ENCODE measurements around the gene PLA2G4A. TPM values are rescaled to one million over a fixed set of nuclear protein-coding genes. Genes with fewer than 3 reads are reported as not detected.

The PLA2G4A gene
- 0.98 and 1.0 TPM in 2 replicates for total RNA-seq (2014; rRNA removed; shearing (Covaris generic))

DNA sequence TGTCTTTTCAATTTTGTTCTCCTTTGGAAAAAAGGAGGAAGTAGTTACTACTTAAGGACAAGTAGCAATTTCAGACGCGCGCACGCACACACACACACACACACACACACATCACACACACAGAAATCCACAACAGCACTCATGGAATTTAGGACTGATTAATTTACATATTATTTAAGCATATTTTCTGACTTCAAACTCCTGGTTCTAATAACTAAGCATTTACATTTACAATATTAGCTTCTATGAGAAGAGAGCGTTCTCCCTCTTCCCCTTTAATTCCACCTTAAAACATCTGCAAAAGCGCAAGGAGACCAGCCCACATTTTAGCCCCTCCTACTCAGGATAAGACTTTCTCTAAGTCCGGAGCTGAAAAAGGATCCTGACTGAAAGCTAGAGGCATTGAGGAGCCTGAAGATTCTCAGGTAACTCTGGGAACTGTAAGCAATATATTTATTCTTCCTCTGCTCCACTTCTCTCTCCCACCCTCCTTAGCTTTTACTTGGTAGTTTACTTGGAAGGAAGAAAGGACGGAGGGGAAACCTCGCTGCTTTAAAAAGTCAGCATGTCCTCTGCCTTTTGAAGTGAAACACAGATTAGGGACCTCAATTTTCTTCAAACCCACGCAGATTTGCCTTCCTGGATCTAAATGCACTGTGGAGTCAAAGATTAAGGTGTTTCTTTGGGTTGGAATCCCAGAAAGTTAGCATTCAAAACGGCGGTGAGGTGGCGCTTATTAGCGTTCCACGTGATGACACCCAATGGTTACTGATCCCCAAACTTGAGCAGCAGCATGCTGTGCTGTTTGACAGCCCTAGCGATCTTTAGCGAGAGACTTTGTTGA, at the start of gene PLA2G4A:
Gene PLA2G4A (plus strand): TSS at position 339 of the 844 bp plus-strand sequence. CDS start 25,406 bp downstream, outside the sequence.

Other genes starting within 250 kb of the PLA2G4A start
- gene PTGS2, start 148.5 kb upstream of the PLA2G4A start, total RNA-seq (2014; rRNA removed; shearing (Covaris generic)), result 0.60 and 0.80 TPM in 2 replicates